ENCODE data around the gene SHBG.

GRCh38 chr17:7651097-7651664 is 21.2 kb downstream of the SHBG start:
- no peak for TF ChIP-seq CTCF (conservative IDR thresholded peaks at IDR 0.05; ENCODE audit: low read depth in 2 of 2)
- no peak for TF ChIP-seq POLR2AphosphoS5 (IDR thresholded peaks at IDR 0.05; ENCODE audit: low read depth)

All from GM23338 (cell line).